ENCODE measurements around the gene MZB1.

GRCh38 chr5:139415221-139415861, 25.6 kb upstream of the MZB1 start:
- TF ChIP-seq POLR2A (IDR thresholded peaks at IDR 0.05): no peak
- TF ChIP-seq CTCF (IDR thresholded peaks at IDR 0.05 in 8 of 11, conservative IDR thresholded peaks at IDR 0.05 in 3 of 11): no peak
- no peak for TF ChIP-seq POLR2AphosphoS5 (IDR thresholded peaks at IDR 0.05)
